Tibial nerve (tissue), 4 donors: ENCODE data around the gene SELENOS. TPM values are rescaled to one million over a fixed set of nuclear protein-coding genes. Genes with fewer than 3 reads are reported as not detected.

Source experiments
- DNase-seq, 2 donors: peaks; one replicate each; pipeline ENCODE4 v3.0.0-alpha.2; 2019; ENCODE audit warnings: low spot score in 2 of 2
- H3K27ac ChIP-seq, 4 donors: fragments of 200-600 bp; sonication (generic) in 3 of 4; one replicate each; pipeline ENCODE4 v1.5.1; 2017 to 2019; ENCODE audit warnings: mild to moderate bottlenecking in 1 of 4
- H3K27me3 ChIP-seq, 2 donors: fragments of 200-600 bp; sonication (generic) in 1 of 2; one replicate each; pipeline versions ENCODE4 v1.5.1 to v1.6.0; 2017 to 2019
- H3K36me3 ChIP-seq, 3 donors: fragments of 200-600 bp; sonication (generic); one replicate each; pipeline ENCODE4 v1.5.1; 2018 to 2019
- H3K4me1 ChIP-seq, 4 donors: fragments of 200-600 bp; sonication (generic) in 3 of 4; one replicate each; pipeline ENCODE4 v1.5.1; 2017 to 2019
- H3K4me3 ChIP-seq, 4 donors: fragments of 200-600 bp; sonication (generic) in 3 of 4; one replicate each; pipeline ENCODE4 v1.5.1; 2017 to 2019; ENCODE audit warnings: mild to moderate bottlenecking in 1 of 4, moderate library complexity in 1 of 4
- H3K9me3 ChIP-seq, 4 donors: fragments of 200-600 bp; sonication (generic) in 3 of 4; one replicate each; pipeline ENCODE4 v1.5.1; 2017 to 2019
- CTCF ChIP-seq, 5 experiments: fragments of 200-600 bp in 3 of 5; fragments of 450-650 bp in 2 of 5; sonication (generic) in 3 of 5; IDR thresholded peaks; one replicate each; pipeline ENCODE4 v1.5.1; 2016 to 2019; ENCODE audit warnings: antibody characterized with exemption in 5 of 5, mild to moderate bottlenecking in 3 of 5, moderate library complexity in 2 of 5
- EP300 ChIP-seq, 2 donors: sonication (generic); formaldehyde crosslinking; IDR thresholded peaks; one replicate each; pipeline ENCODE4 v1.6.1; 2017; ENCODE audit warnings: antibody characterized with exemption in 2 of 2, mild to moderate bottlenecking in 1 of 2
- POLR2A ChIP-seq, 2 donors: fragments of 450-650 bp; IDR thresholded peaks; one replicate each; pipeline ENCODE4 v1.6.1; 2017; ENCODE audit warnings: antibody characterized with exemption in 2 of 2, mild to moderate bottlenecking in 2 of 2, moderate library complexity in 2 of 2
- WGBS, 2 donors: methylation state at CpG; one replicate each; pipeline ENCODE4 v1.1.5; 2018; 5-methylcytosine and 5-hydroxymethylcytosine counted together
- total RNA-seq, 4 donors: library from RNA; depleted of rRNA; stranded (reverse); fragments of >200 nt; gene quantifications; one replicate each; pipeline ENCODE4 v1.1.0, GENCODE V29; 2016

SELENOS gene
- total RNA-seq, 4 donors from 2014 or later: 64.8 to 104 (median 88.0) TPM

DNA sequence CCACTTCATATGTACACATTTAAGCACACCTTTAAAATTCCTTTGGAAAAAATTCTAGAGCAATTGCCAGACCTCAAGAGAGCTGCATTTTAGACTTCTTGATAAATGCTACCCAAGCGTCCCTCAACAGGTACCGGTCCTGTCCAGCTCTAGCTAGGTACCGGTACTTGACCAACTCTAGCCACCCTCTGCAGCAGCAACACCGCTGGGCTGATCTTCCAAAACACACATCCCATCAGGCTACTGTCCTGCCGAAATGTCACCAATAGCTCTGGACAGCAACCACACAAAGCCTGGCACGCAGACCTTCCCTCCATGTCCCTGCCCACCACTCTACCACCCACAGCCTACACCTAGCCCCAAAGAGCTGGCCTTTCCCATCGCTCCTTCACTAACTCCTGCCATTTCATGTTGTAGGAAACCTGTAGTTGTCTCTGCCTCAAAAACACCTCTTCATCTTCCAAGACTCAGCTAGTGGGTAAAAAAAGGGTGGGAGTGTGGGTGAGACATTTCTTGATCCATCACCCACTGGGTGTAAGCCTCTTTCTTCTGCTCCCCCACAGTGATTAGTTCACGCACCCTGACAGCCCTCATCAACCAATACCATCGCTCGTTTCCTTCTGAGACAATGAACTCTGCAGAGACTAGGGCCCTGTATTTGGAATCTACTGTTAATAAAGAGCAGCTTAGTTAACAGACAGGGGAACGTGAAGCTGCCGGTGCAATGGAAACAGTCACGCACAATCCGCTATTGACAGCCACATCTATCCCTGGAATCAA, 32.2 kb downstream of the SELENOS start:
- TF ChIP-seq POLR2A (IDR thresholded peaks at IDR 0.05) (no peak), EP300 (IDR thresholded peaks at IDR 0.05) (no peak), CTCF (IDR thresholded peaks at IDR 0.05) (no peak)
- DNase-seq: no peak
- H3K9me3 ChIP-seq: no peaks in the 10 kb centered on the region
- H3K27ac ChIP-seq: peak overlapping the region in 1 of 4 donors; percentile 20
- H3K36me3 ChIP-seq: no peaks in the 10 kb centered on the region
- H3K4me1 ChIP-seq: peaks cover 0 to 98% (median 51%) of the 10 kb centered on the region in 4 donors
- 89 to 91% methylated on average over 14 of the region's 14 CpGs for WGBS, 2 donors
- no peaks in the 10 kb centered on the region for H3K27me3 ChIP-seq
- H3K4me3 ChIP-seq: no peak overlapping the region

GRCh38 chr15:101244036-101244781, 33.1 kb downstream of the SELENOS start:
- 51 to 65% methylated on average over 7 of the region's 7 CpGs for WGBS, 2 donors
- no peak overlapping the region for H3K27ac ChIP-seq

GRCh38 chr15:101243420-101243819, 33.9 kb downstream of the SELENOS start:
- no peak overlapping the region for H3K4me3 ChIP-seq
- no peak for TF ChIP-seq CTCF (IDR thresholded peaks at IDR 0.05)
- TF ChIP-seq EP300 (IDR thresholded peaks at IDR 0.05): no peak
- TF ChIP-seq POLR2A (IDR thresholded peaks at IDR 0.05): no peak
- peak overlapping the region in 1 of 4 donors; percentile 71 for H3K27ac ChIP-seq
- H3K4me1 ChIP-seq: peaks cover 0 to 97% (median 55%) of the 10 kb centered on the region in 4 donors
- H3K36me3 ChIP-seq: no peaks in the 10 kb centered on the region
- H3K27me3 ChIP-seq: no peaks in the 10 kb centered on the region
- DNase-seq: no peak
- H3K9me3 ChIP-seq: no peaks in the 10 kb centered on the region
- 80 to 83% methylated on average over 9 of the region's 9 CpGs for WGBS, 2 donors

More at GRCh38 chr15:101244036-101244781, 33.1 kb downstream of the SELENOS start:
- no peak for TF ChIP-seq POLR2A (IDR thresholded peaks at IDR 0.05)
- TF ChIP-seq CTCF (IDR thresholded peaks at IDR 0.05): no peak
- TF ChIP-seq EP300 (IDR thresholded peaks at IDR 0.05): no peak
- no peak for DNase-seq
- Histone ChIP-seq H3K4me3 (no peak overlapping the region), H3K9me3 (no peaks in the 10 kb centered on the region), H3K36me3 (no peaks in the 10 kb centered on the region), H3K27me3 (no peaks in the 10 kb centered on the region), H3K4me1 (peaks cover 0 to 98% (median 53%) of the 10 kb centered on the region in 4 donors)

DNA sequence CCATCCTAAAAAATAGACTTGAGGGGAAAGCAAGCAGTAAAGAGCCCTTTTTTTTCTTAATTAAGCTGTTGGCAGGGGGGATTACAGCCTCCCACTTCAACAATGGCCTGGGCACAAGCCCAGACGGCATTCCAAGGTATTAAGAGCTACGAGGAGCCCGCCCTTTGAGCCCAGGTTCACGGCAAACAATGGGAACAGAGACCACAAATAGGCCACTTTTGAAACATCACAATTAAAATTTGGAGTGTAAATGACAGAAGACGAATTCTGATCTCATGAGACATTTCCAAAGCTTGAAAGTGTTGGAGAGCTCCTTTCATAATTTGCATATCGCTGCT, 34.3 kb downstream of the SELENOS start:
- Histone ChIP-seq H3K27me3 (no peaks in the 10 kb centered on the region), H3K27ac (peak overlapping the region in 2 of 4 donors; percentile 4 to 71), H3K4me1 (peaks cover 0 to 96% (median 53%) of the 10 kb centered on the region in 4 donors), H3K36me3 (no peaks in the 10 kb centered on the region), H3K9me3 (no peaks in the 10 kb centered on the region), H3K4me3 (no peak overlapping the region)
- TF ChIP-seq POLR2A (IDR thresholded peaks at IDR 0.05): no peak
- TF ChIP-seq EP300 (IDR thresholded peaks at IDR 0.05): no peak
- no peak for TF ChIP-seq CTCF (IDR thresholded peaks at IDR 0.05)
- no peak for DNase-seq
- 50 to 59% methylated on average over 6 of the region's 6 CpGs for WGBS, 2 donors
